Osteocyte (in vitro differentiated cells): ENCODE results near the gene TCF3. TPM values are rescaled to one million over a fixed set of nuclear protein-coding genes. Genes with fewer than 3 reads are reported as not detected.
"Not testable (repeated sequence)": the region's sequence is repeated elsewhere in the genome, so short reads cannot be mapped to it uniquely, and the experiment has no call there.

Experiments used
- DNase-seq: peaks from one replicate; pipeline ENCODE4 v3.0.0; 2021; ENCODE audit warnings: mixed read lengths; ENCODE audit not compliant: unreplicated experiment; ENCODE audit errors: extremely low spot score
- H3K27ac Mint-ChIP-seq: one replicate; pipeline ENCODE4 v1.8.0; 2021; ENCODE audit warnings: mild to moderate bottlenecking, mixed read lengths; ENCODE audit not compliant: unreplicated experiment
- H3K27me3 Mint-ChIP-seq: one replicate; pipeline ENCODE4 v1.8.0; 2021; ENCODE audit warnings: mixed read lengths; ENCODE audit not compliant: unreplicated experiment
- H3K36me3 Mint-ChIP-seq: one replicate; pipeline ENCODE4 v1.8.0; 2021; ENCODE audit warnings: mixed read lengths; ENCODE audit not compliant: unreplicated experiment
- H3K4me1 Mint-ChIP-seq: one replicate; pipeline ENCODE4 v1.8.0; 2021; ENCODE audit warnings: mixed read lengths; ENCODE audit not compliant: unreplicated experiment
- H3K4me3 Mint-ChIP-seq: one replicate; pipeline ENCODE4 v1.8.0; 2021; ENCODE audit warnings: mild to moderate bottlenecking, moderate library complexity, mixed read lengths; ENCODE audit not compliant: unreplicated experiment
- H3K9me3 Mint-ChIP-seq: one replicate; pipeline ENCODE4 v1.8.0; 2021; ENCODE audit warnings: mixed read lengths; ENCODE audit not compliant: unreplicated experiment
- total RNA-seq: library from RNA; stranded (reverse); gene quantifications from 2 replicates; pipeline ENCODE4 v1.2.1, GENCODE V29; 2021
- TF ChIP-seq, protein P1 (sequence below): fragments of 200-600 bp; sonication (generic); IDR thresholded peaks from 2 replicates; pipeline ENCODE4 v1.5.0; 2021; ENCODE audit warnings: antibody characterized with exemption, mild to moderate bottlenecking, moderate library complexity

Gene TCF3
- total RNA-seq, 1 donor from 2014 or later = 180 TPM

DNA sequence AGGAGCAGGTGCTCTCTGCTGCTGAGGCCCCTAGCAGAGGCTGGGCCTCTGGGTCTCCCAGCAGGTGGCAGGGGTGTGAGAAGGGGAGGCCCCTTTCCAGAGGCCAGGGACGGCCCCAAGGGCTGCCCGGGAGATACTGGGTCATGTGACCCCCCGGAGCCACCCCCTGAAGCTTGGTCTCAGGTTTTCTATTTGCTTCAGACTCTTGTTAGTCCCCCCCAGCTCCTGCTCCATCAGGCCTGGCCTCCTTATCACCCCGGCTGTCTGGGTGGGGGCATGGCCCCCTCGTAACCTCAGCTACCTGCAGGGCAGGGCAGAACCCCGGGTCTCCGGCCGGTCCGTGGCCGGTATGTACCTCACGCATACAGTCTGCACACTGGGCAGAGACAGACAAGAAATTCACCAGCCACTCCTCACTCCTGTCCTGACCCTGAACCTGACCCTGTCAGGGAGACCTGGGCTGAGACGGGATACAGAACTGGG, 13.2 kb upstream of the TCF3 start:
- Mint-ChIP-seq H3K9me3 (no peaks in the 10 kb centered on the region), H3K4me1 (peaks cover 14% of the 10 kb centered on the region), H3K27ac (no peak overlapping the region), H3K36me3 (no peaks in the 10 kb centered on the region), H3K4me3 (no peak overlapping the region), H3K27me3 (peaks cover 26% of the 10 kb centered on the region)
- DNase-seq = no peak
- TF ChIP-seq, protein P1, sequence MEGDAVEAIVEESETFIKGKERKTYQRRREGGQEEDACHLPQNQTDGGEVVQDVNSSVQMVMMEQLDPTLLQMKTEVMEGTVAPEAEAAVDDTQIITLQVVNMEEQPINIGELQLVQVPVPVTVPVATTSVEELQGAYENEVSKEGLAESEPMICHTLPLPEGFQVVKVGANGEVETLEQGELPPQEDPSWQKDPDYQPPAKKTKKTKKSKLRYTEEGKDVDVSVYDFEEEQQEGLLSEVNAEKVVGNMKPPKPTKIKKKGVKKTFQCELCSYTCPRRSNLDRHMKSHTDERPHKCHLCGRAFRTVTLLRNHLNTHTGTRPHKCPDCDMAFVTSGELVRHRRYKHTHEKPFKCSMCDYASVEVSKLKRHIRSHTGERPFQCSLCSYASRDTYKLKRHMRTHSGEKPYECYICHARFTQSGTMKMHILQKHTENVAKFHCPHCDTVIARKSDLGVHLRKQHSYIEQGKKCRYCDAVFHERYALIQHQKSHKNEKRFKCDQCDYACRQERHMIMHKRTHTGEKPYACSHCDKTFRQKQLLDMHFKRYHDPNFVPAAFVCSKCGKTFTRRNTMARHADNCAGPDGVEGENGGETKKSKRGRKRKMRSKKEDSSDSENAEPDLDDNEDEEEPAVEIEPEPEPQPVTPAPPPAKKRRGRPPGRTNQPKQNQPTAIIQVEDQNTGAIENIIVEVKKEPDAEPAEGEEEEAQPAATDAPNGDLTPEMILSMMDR = no peak

DNA sequence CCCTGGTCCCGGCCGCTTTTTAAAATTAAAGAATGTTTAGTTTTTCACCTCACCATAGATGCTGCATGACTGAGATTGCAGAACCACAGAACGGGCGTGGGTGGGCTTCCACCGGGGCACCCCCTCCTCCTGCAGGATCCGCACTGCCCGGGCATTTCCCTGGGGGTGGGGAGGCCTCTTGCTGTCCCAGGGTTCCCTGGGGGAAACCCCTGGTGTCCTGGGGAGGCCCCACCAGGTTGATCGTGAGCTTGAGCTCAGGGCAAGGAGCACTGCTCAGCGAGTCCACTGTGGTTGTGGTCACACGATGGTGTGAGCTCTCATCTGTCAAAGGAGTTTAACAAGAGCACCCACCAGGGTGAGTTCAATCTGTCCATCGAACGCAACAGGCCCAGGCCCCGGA, 11.4 kb upstream of the TCF3 start:
- no peak overlapping the region for H3K27ac Mint-ChIP-seq
- H3K36me3 Mint-ChIP-seq = no peaks in the 10 kb centered on the region
- H3K4me1 Mint-ChIP-seq = peaks cover 13% of the 10 kb centered on the region
- H3K4me3 Mint-ChIP-seq = no peak overlapping the region
- DNase-seq = no peak
- no peaks in the 10 kb centered on the region for H3K9me3 Mint-ChIP-seq
- peaks cover 16% of the 10 kb centered on the region for H3K27me3 Mint-ChIP-seq
- TF ChIP-seq, protein P1 = no peak

DNA sequence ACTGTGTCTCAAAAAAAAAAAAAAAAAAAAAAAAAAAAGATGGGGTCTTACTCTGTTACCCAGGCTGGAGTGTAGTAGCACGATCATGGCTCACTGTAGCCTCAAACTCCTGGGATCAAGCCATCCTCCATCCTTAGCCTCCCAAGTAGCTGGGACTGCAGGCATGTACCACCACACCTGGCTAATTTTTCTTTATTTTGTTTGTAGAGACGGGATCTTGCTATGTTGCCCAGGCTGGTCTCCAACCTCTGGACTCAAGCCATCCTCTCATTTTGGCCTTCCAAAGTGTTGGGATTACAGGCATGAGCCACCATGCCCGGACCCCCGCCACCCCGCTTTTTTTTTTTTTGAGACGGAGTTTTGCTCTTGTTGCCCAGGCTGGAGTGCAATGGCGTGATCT, 10.8 kb upstream of the TCF3 start:
- H3K4me1 Mint-ChIP-seq, DNase-seq, H3K36me3 Mint-ChIP-seq, H3K9me3 Mint-ChIP-seq, H3K4me3 Mint-ChIP-seq, H3K27ac Mint-ChIP-seq: not testable (repeated sequence)
- H3K27me3 Mint-ChIP-seq = peaks cover 12% of the 10 kb centered on the region

DNA sequence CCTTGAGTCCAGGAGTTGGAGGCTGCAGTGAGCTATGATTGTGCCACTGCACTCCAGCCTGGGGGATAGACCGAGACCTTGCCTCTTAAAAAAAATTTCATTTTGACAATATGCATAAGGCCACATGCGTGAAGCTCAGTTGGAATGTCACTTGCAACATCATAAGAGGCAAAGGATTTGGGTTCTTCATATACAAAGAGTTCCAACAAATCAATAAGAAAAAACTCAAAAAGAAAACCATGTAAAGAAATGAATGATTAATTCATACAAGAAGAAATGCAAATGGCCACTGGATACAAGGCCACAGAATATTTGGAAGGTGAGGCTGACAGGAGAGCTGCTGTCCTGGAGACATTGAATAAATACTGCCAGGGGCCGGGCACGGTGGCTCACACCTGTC, 9.6 kb upstream of the TCF3 start:
- Mint-ChIP-seq H3K27ac (no peak overlapping the region), H3K36me3 (no peaks in the 10 kb centered on the region)

DNA sequence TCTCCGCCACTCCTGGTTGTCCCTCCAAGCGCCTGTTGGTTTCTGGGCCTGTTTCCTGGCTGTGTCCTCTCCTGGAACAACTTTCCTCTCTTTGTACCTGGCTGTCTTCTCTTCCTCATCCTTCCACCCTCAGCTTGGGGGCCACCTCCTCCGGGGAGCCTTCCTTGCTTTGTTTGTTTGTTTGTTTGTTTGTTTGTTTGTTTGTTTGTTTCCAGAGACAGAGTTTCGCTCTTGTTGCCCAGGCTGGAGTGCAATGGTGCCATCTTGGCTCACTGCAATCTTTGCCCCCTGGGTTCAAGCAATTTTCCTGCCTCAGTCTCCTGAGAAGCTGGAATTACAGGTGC, 6.6 kb upstream of the TCF3 start:
- Mint-ChIP-seq H3K36me3 (no peaks in the 10 kb centered on the region), H3K27ac (no peak overlapping the region), H3K27me3 (no peaks in the 10 kb centered on the region), H3K9me3 (no peaks in the 10 kb centered on the region), H3K4me1 (peaks cover 9% of the 10 kb centered on the region), H3K4me3 (no peak overlapping the region)
- TF ChIP-seq, protein P1 = no peak
- DNase-seq = no peak

More for the DNA sequence above, 9.6 kb upstream of the TCF3 start:
- H3K4me3 Mint-ChIP-seq = no peak overlapping the region
- TF ChIP-seq, protein P1 = no peak
- no peaks in the 10 kb centered on the region for H3K9me3 Mint-ChIP-seq
- H3K27me3 Mint-ChIP-seq = peaks cover 3% of the 10 kb centered on the region
- H3K4me1 Mint-ChIP-seq = peaks cover 4% of the 10 kb centered on the region
- DNase-seq = no peak
